ENCODE results near the gene TBC1D14.
A peak's percentile ranks its signal among the peaks of the same experiment; 100 is the strongest.

Gene TBC1D14

DNA sequence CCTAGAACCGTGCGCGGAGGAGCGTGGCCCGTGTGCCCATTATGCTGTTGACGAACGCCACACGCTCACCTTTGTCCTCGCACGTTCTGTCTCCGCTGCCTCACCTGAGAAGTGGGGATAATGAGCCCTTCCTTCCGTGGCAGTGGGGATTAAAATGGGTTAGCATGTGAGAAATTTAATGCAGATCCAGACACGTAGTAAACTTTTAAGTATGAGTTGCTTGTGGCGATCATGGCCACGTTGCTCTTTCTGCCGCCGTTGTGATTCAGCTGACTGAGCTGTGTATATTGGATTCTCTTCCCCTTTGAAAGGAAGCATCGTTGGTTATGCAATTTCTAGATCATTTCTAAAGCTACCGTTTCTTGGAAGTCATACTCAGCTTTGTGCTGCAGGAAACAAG is 16.5 kb downstream of the TBC1D14 start:
- no peaks in the 10 kb centered on the region for H3F3A ChIP-seq (ENCODE audit: low read depth)
- no peak overlapping the region for H3K4me2 ChIP-seq (ENCODE audit: low read depth, low read length, poor library complexity, severe bottlenecking)
- no peak overlapping the region for H2AFZ ChIP-seq (ENCODE audit: low read length)
- no peaks in the 10 kb centered on the region for H3K9me3 ChIP-seq (ENCODE audit: insufficient read depth, low read depth, low read length)
- TF ChIP-seq EZH2phosphoT487 (IDR thresholded peaks at IDR 0.05; ENCODE audit: borderline replicate concordance) = no peak
- TF ChIP-seq, protein P1, sequence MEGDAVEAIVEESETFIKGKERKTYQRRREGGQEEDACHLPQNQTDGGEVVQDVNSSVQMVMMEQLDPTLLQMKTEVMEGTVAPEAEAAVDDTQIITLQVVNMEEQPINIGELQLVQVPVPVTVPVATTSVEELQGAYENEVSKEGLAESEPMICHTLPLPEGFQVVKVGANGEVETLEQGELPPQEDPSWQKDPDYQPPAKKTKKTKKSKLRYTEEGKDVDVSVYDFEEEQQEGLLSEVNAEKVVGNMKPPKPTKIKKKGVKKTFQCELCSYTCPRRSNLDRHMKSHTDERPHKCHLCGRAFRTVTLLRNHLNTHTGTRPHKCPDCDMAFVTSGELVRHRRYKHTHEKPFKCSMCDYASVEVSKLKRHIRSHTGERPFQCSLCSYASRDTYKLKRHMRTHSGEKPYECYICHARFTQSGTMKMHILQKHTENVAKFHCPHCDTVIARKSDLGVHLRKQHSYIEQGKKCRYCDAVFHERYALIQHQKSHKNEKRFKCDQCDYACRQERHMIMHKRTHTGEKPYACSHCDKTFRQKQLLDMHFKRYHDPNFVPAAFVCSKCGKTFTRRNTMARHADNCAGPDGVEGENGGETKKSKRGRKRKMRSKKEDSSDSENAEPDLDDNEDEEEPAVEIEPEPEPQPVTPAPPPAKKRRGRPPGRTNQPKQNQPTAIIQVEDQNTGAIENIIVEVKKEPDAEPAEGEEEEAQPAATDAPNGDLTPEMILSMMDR (conservative IDR thresholded peaks at IDR 0.05; ENCODE audit: low read length) = no peak
- no peaks in the 10 kb centered on the region for H3K9me2 ChIP-seq (replicated peaks; ENCODE audit: low read depth, low read length)
- H3K27me3 ChIP-seq (ENCODE audit: insufficient read depth, low read length, poor library complexity, severe bottlenecking) = no peaks in the 10 kb centered on the region
- peaks cover 29% of the 10 kb centered on the region for H3K4me1 ChIP-seq (ENCODE audit: insufficient read depth, low read length, poor library complexity, severe bottlenecking)
- no peaks in the 10 kb centered on the region for H4K20me1 ChIP-seq (ENCODE audit: insufficient read depth, low read length, poor library complexity, severe bottlenecking)
- no peak overlapping the region for H3K4me3 ChIP-seq (ENCODE audit: low read length, poor library complexity, severe bottlenecking)
- peaks cover 17% of the 10 kb centered on the region; the same call in 1 of the 2 replicates for H3K36me3 ChIP-seq (ENCODE audit: insufficient read depth, low read length)
- no peak overlapping the region for H3K9ac ChIP-seq (ENCODE audit: low read depth, low read length, poor library complexity, severe bottlenecking)
- peaks cover 20% of the 10 kb centered on the region; the same call in 1 of the 2 replicates for H3K79me2 ChIP-seq (ENCODE audit: insufficient read depth, low read length)

- no peaks in the 10 kb centered on the region for H3K27me3 ChIP-seq (ENCODE audit: insufficient read depth, low read length, poor library complexity, severe bottlenecking)
- H3K4me3 ChIP-seq (ENCODE audit: low read length, poor library complexity, severe bottlenecking) = peak overlapping the region; percentile 32
- H3F3A ChIP-seq (ENCODE audit: low read depth) = no peaks in the 10 kb centered on the region
- no peak overlapping the region for H2AFZ ChIP-seq (ENCODE audit: low read length)
- peaks cover 17% of the 10 kb centered on the region; the same call in 1 of the 2 replicates for H3K36me3 ChIP-seq (ENCODE audit: insufficient read depth, low read length)
- no peak overlapping the region for H3K9ac ChIP-seq (ENCODE audit: low read depth, low read length, poor library complexity, severe bottlenecking)
- H3K79me2 ChIP-seq (ENCODE audit: insufficient read depth, low read length) = peaks cover 20% of the 10 kb centered on the region; the same call in 1 of the 2 replicates
- H3K4me2 ChIP-seq (ENCODE audit: low read depth, low read length, poor library complexity, severe bottlenecking) = peak overlapping the region; percentile 54
- H4K20me1 ChIP-seq (ENCODE audit: insufficient read depth, low read length, poor library complexity, severe bottlenecking) = no peaks in the 10 kb centered on the region
- no peaks in the 10 kb centered on the region for H3K9me3 ChIP-seq (ENCODE audit: insufficient read depth, low read depth, low read length)
- no peak for TF ChIP-seq EZH2phosphoT487 (IDR thresholded peaks at IDR 0.05; ENCODE audit: borderline replicate concordance)
- TF ChIP-seq, protein P1 (conservative IDR thresholded peaks at IDR 0.05; ENCODE audit: low read length) = no peak
- peaks cover 29% of the 10 kb centered on the region for H3K4me1 ChIP-seq (ENCODE audit: insufficient read depth, low read length, poor library complexity, severe bottlenecking)
- H3K9me2 ChIP-seq (replicated peaks; ENCODE audit: low read depth, low read length) = no peaks in the 10 kb centered on the region
Measured at GRCh38 chr4:6926681-6927478, 17.3 kb downstream of the TBC1D14 start.

- H3F3A ChIP-seq (ENCODE audit: low read depth) = no peaks in the 10 kb centered on the region
- H3K4me2 ChIP-seq (ENCODE audit: low read depth, low read length, poor library complexity, severe bottlenecking) = peak overlapping the region; percentile 54
- H3K27me3 ChIP-seq (ENCODE audit: insufficient read depth, low read length, poor library complexity, severe bottlenecking) = no peaks in the 10 kb centered on the region
- peaks cover 17% of the 10 kb centered on the region; the same call in 1 of the 2 replicates for H3K36me3 ChIP-seq (ENCODE audit: insufficient read depth, low read length)
- H3K4me3 ChIP-seq (ENCODE audit: low read length, poor library complexity, severe bottlenecking) = no peak overlapping the region
- peaks cover 29% of the 10 kb centered on the region for H3K4me1 ChIP-seq (ENCODE audit: insufficient read depth, low read length, poor library complexity, severe bottlenecking)
- no peak overlapping the region for H2AFZ ChIP-seq (ENCODE audit: low read length)
- TF ChIP-seq EZH2phosphoT487 (IDR thresholded peaks at IDR 0.05; ENCODE audit: borderline replicate concordance) = no peak
- TF ChIP-seq, protein P1 (conservative IDR thresholded peaks at IDR 0.05; ENCODE audit: low read length) = no peak
- H3K9me3 ChIP-seq (ENCODE audit: insufficient read depth, low read depth, low read length) = no peaks in the 10 kb centered on the region
- H3K9me2 ChIP-seq (replicated peaks; ENCODE audit: low read depth, low read length) = no peaks in the 10 kb centered on the region
- H3K79me2 ChIP-seq (ENCODE audit: insufficient read depth, low read length) = peaks cover 20% of the 10 kb centered on the region; the same call in 1 of the 2 replicates
- H3K9ac ChIP-seq (ENCODE audit: low read depth, low read length, poor library complexity, severe bottlenecking) = no peak overlapping the region
- H4K20me1 ChIP-seq (ENCODE audit: insufficient read depth, low read length, poor library complexity, severe bottlenecking) = no peaks in the 10 kb centered on the region
Measured at GRCh38 chr4:6928081-6928480, 18.5 kb downstream of the TBC1D14 start.

Data from Loucy (cell line).